NCI-H1417 treated with DMSO at 0.1 percent for 48 hours (cell line): ENCODE data around the gene PRKN.

Experiments used
- DNase-seq: peaks from one replicate; lab custom pipeline; 2025; lab: John Stamatoyannopoulos, UW

Gene PRKN

DNA sequence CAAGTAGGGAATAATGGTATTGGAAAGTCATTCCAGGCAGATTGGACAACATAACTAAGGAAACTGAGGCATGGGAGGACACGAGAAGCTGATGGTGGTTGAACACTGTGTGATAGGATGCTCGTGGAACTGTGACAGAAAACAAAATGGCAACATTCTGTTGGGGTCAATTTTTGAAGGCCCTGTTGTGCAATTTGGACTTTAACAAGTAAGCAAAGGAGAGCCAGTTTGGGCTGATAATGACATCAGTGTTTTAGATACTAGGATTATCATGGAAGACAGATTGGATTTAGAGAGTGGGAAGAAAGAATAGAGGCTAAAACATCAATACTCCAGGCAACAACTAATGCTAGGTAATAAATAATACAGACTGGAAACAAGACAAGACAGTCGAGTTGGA is 53.1 kb downstream of the PRKN start:
- DNase-seq: no peak

DNA sequence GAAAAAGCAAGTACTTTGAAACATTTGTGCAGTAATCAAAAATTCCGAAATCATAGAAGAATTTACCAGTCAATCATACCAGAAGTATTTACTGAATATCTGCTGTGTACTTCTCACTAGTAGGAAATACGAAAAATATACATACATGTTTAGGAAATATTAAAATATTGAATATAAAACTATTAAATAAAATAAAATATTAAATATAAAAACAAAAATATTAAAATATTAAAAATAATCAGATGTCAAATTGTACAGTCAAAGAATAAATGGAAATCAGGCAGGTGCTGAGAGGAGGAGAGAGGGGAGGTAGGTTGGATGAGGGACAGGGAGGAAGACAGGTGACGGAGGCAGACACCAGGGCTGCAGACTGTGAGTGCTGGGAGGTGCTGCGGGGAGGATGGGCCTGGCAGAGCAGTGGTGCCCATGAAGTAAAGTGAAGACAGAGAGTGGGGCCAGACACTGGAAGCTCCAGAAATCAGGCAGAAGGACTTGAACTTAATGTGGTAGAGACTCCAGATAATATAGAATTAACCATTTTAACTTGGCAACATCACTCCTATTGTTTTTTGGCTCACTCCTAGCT is 55.9 kb downstream of the PRKN start:
- no peak for DNase-seq

DNA sequence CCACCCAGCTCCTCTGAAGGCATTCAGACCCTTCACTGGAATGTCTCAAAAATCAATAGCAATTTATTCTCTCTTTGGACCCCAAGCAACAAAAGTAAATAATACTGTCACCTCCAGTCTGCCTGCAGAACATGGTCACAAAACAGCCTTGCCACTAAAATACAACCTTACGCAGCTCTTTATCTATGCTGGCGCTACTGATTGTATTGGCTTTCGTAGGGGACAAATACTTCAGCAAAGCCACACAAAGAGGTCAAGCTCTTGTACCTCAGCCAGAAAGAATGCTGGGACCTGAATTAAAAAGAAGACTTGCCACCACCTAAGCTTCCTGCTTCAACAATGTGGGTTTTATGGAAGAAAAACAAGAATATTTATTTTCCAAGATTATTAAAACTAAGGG is 57.2 kb downstream of the PRKN start:
- no peak for DNase-seq

DNA sequence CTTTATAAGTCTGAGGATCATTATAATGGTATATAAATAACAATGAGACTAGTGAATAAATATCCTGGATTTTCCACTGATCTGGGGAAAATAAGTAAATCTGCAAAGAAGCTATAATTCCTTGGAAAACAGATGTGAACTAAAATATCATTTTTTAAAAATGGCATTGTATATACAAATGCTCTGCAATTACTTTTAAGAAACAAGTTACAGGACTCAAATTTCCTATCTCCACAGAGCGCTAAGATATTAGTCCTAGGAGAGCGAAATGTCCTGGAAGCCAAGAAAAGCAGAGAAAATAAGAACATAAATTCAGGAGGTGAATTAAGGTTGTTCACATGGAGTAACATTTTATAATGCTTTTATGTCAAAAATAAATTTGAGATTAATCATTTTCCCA is 61.3 kb downstream of the PRKN start:
- no peak for DNase-seq

DNA sequence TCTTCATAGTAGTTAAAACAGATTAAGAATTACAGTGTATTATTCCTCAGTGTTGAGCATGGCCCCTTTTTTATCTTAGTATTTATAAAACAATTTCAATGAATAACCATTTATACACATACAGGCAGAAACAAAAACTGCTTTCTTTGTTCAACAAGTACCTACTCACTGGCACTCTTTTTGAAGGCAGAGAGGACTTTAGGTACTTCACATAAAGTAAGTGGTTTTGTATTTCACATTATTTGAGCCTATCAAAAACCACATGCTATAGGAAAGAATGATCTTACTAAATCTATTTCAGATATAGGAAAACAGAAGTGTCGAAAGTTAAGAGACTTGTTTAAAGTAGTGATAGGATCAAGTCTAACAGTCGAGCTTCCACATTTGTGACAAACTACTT is 73.8 kb downstream of the PRKN start:
- DNase-seq: no peak

DNA sequence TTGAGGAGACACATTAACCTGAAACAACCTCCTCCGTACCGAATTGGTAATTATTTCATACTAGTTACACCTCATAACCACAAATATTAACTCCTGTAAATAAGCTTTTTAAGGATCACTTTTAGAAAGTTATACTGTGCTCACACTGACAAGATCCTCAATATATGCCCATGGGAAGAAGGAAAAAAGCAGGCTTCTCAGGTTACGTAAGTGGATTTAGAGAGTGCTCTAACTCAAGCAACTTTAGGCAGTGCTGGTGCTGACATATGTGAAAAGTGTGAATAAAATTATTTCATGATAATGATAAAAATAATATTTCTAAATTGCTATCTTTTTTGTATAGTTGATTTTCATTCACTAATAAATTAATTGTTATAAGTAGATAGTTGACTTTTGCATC is 76.1 kb downstream of the PRKN start:
- no peak for DNase-seq

DNA sequence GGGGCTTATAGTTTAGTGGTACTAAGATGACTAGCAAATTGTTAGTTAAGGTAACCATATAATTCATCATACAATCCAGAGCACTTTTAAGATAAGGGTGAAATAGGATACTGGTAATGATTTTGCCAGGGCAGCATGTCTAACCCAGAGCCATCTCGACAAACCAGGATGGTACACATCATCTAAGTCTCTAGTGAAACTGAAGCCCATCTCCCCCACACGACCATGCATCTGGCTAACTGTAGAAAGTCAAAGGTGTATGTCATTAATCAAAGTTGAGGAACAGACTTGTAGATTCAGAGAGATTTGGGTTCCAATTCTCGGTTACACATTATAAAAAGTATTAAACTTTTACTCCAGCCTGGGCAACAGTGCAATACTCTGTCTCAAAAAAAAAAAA is 78.3 kb downstream of the PRKN start:
- no peak for DNase-seq

DNA sequence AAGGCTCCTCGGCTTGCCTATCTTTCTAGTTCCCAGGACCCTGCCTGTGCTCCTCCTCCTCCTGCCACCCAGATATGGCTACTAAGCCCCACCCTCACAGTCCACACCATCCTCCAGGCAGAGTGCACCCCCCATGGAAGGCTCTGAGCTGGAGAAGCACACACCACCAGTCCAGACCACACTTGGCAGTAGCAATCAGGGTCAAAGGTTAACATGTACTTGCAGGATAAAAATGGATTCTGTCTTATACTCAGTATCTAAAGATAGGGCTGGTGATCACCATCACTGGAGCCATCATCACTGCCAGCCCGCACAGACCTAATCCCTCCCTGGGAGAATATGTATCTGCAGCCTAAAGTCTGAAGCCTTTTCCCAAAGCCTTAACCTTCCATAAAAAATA is 83.4 kb downstream of the PRKN start:
- no peak for DNase-seq

DNA sequence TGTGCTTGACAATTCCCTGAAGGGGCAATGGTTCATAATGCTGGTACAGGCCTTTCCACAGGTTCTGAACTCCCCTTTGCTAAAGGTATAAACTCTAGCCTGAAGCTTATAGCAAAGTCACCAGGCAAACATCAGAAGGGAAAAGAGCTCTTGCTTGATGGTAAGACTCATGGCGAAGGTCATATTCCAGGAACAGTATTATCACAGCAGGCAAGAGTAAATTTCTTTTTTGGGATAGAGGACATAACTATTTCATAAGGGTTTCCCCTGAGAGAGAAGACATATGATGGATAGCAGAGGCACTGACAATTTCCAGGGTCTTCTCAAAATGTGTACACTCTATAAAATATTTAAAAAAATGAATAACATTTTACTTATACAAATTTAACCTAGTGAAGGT is 86.8 kb downstream of the PRKN start:
- no peak for DNase-seq

DNA sequence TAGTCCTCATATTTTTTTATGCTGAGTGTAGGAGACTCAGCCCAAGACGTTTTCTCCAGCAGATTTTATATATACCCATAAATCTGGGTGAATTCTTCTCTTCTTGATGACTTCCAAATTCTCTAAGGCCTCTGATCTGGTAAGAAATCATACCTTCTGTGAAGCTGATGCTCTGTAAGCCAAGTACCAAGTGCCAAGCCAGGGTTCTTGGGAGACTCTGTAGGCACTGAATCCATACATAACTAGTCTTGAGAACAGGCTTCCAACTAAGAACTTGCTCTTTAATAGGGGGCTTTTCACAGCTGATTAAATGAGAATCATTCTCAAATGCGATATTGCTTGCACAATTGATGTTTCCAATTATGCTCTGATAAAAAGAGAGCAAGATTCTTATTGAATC is 87.6 kb downstream of the PRKN start:
- no peak for DNase-seq

DNA sequence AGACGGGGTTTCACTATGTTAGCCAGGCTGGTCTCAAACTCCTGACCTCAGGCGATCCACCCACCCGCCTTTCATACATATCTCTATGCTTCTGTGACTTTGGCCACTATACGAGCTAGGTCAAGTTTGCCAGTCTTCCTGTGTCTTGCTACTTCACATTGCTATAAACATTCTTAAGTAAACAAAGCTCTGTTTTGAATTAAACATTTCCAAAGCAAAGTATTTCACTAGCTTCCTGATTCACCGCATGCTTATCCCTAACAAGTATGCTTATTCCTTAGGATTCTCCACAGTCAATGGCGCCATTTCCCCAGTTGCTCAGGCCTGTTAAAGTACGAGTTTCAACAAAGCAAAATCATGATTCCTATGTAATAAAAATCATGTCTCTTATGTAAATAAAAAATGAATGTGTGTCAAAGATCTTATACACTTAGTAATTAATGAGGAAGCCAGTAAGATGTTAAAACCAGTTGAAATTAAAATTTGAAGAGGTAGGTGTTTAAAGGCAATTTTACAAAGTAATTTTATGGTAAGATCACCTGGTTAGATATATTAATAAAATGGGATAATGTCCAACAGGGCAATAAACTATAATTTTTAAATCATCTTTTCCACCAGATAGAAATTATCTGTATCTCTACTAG is 88.5 kb downstream of the PRKN start:
- DNase-seq: no peak

DNA sequence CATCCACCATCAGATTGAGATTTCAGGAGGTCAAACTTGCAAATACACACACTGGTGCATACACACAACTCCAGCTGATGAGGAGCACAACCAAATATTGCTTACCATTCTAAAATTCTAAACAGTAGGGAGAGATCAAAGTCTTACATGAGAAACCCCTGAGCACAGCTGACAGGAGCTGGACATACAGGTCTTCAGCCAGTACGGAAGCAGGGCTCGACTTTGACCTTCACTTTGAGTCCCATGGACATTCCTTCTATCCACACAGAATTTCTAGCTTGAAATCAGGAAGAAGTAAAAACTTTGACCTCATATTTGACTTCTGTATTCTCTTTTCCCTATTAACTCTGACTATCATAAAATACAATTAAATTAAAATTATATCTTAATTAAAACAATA is 90.2 kb downstream of the PRKN start:
- no peak for DNase-seq

DNA sequence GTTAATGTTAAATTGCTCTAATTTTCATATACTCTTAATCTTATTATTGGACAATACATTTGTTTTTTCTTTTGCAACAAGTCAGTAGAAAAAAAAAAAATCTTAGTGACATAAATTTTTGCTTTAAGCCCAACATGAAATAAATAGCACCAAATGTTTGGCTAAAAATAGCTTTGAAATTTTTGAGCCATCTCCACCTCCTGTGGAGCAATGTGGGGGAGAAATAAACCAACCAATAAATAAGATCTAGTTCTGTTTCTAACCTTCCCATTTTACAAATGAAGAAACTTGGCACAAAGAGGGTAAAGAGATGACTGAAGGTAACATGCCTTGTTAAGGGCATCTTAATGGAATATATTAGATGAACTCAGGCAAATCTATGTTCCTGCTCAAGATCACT is 91.4 kb downstream of the PRKN start:
- DNase-seq: no peak

DNA sequence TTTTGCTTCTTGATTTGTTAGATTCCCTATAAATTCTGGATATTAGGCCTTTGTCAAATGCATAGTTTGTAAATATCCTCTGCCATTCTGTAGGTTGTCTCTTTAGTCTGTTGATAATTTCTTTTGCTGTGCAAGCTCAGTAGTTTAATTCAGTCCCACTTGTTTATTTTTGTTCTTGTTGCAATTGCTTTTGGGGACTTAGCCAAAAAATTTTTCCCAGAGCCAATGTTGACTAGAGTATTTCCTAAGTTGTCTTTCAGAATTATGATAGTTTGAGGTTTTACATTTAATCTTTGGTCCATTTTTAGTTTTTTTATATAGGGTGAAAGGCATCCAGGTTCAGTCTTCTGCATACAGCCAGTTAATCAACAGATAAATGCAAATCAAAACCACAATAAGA is 96.0 kb downstream of the PRKN start:
- DNase-seq: no peak

DNA sequence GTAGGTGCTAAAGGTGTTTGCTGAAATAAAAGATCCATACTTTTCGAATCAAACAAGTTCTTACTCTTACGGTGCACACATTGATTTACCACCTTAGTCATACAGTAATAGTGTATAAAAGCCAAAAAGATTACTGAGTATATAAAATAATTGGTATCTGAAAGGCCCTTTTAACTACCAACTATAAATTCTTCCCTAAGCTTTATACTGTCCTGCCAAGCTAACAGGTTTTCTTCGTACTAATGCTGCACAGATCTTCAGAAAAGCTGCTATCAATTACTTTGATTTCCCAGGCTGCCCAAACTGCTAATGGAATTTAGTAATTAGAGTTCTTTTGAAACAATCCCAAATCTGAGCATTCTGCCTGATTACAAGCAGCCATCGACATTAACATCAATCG is 97.5 kb downstream of the PRKN start:
- DNase-seq: no peak

DNA sequence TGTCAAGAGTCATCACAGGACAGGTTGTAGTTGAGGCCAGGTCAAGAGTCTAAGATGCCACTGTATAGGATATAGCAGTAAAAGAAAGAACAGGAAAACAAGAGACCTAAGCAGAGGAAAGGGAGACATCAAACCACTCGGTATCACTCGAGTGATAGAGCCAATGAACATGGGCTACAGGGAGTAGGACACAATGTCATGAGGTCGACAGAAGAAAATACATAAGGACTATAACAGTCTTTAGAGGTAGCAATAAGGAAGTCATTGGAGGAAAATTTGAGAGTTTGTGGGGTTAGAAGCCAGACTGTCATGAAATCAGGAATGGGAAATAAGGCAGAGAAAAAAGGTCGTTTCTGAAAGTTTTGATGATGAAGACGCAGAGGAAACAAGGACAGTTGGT is 99.7 kb downstream of the PRKN start:
- DNase-seq: no peak

DNA sequence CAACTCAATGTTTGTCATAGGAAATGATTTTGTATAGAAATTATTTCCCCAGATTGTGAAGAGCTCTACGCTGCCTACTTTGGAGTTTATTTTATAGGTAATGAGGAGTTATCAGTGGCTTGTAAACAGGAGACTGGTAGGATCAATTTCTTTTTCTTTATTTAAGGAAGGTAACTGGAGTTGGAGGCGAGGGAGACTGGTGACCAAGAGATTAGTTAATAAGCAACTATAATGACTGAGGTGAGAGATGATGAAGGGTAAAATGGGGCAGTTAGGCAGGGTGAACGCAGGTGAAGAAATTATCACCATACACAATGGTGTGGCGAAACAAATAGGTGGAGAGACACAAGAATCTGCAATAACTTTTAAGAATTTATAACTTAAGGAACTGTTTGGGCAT is 100.2 kb downstream of the PRKN start:
- no peak for DNase-seq

DNA sequence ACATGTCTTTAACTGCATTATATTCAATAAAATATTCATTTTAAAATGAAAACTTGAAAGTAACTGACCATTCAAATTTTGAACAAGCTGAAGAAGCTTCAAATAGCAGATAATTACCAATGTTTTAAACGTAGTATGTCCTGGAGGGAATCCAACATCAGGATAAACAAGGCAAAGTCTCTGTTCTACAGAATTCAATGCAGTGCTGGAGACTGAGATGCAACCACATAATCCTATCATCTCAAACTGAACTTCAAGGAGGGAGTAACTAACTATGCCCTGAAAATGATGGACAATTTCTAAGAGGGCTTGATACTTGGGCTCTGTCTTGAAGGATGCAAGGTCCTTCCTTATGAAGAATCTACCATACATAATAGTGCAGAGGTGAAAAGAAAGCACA is 100.7 kb downstream of the PRKN start:
- no peak for DNase-seq

DNA sequence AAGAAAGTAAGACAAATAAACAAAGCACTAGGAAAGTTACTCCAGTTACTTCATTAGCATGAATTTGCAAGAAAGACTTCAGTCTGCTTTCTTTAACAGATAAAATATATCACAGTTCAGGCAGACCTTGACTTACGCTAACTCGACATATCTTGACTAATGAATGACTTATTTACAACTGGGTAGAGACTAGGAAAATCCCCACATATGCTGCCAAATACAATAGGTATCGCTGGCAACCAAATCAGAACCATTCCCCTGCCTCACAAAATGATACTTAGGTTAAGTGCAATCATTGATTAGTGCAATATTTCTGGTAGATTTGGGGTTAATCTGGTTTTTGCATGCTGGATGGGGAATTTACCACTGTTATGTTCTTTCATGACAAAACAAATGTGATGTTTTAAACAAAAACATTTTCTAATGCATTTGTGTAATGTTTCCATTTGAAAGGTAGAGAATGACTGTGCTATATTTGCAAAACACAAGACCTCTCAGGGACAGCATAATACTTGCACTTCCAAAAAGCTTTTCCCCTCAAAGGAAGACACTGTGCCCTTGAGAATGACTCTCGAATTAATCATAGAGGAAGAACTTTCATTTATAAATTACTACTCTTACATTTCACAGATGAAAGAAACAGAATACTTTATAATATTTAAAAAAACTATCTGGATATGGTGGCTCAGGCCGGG is 101.6 kb downstream of the PRKN start:
- no peak for DNase-seq

DNA sequence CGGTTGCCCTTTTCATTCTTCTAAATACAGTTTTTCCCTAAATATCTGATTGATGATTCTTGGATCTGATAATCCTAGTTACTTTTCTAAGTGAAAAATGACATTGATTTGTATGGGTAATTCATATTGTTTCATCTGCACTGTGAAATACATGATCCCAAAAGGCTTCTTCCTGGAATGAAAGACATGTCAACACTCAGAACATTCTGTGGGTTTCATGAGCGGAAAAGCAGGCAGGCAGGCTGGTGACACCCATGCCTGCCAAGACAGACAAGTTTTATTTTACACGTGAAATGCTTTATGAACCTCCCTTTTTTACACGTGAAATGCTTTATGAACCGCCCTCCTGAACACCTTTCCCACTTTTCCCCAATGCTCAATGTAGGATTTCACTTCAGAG is 105.0 kb downstream of the PRKN start:
- no peak for DNase-seq

DNA sequence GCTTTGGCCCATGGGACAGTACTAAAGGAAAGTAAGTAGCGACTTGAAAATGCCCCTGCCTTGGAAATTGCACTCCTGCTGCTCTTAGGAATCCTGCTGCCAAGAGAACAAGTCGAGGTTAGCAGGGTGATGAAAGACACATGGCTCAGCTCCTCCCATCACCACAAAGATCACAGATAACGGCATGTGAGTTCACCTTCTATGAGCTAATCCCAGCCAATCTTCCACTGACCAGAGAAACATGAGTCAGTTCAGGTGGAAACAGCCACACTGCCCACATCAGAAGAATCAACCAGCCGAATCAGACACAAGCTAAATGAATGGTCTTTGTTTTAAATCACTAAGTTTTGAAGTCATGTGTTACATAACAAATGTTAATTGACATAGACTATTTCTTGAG is 106.3 kb downstream of the PRKN start:
- DNase-seq: no peak

DNA sequence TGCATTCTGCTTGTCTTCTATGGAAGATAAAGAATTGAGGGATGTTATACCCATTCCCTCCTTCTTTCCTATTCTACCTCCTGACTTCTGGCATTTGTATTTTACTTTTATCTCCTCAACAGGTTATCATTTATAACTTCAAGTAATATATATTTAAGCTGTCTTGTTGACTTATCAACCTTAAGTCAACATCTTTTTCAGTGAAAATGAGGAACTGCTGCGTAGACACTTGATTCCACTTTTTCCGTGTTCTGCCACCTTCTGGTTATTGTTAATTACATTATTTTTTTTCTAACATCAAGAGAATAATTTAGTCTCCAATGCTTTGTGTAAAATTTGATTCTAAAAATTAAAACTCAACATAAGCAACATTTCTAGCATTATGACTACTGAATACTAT is 107.5 kb downstream of the PRKN start:
- no peak for DNase-seq

DNA sequence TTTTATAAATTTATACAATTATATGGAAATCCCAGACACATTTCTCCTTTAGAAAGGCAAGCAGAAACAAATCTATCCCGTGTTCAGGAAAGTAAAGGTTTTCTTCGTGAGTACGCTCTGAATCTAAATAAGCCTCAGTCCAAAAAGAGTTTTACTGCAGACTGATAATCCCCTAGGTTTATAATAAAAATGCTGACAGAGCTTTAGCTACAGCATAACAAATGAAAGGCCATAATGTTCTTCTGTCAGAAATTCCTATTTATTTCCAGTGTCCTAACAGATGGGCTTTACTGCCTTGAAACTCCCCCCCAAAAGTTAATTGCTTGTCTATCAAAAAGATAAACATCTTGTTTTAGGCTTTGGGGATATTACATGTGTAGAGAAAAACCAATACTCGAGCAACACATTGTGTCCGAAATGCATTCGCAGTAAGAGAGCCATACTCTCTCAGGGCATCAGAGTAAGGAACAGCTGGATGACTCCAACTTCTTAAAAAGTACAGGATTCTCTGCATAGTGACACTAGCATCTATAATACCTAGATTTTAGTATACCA is 109.0 kb downstream of the PRKN start:
- no peak for DNase-seq
